Measurements from ENCODE around the gene ACTN4.
"Not testable (repeated sequence)": the region's sequence is repeated elsewhere in the genome, so short reads cannot be mapped to it uniquely, and the experiment has no call there.

ACTN4 gene

DNA sequence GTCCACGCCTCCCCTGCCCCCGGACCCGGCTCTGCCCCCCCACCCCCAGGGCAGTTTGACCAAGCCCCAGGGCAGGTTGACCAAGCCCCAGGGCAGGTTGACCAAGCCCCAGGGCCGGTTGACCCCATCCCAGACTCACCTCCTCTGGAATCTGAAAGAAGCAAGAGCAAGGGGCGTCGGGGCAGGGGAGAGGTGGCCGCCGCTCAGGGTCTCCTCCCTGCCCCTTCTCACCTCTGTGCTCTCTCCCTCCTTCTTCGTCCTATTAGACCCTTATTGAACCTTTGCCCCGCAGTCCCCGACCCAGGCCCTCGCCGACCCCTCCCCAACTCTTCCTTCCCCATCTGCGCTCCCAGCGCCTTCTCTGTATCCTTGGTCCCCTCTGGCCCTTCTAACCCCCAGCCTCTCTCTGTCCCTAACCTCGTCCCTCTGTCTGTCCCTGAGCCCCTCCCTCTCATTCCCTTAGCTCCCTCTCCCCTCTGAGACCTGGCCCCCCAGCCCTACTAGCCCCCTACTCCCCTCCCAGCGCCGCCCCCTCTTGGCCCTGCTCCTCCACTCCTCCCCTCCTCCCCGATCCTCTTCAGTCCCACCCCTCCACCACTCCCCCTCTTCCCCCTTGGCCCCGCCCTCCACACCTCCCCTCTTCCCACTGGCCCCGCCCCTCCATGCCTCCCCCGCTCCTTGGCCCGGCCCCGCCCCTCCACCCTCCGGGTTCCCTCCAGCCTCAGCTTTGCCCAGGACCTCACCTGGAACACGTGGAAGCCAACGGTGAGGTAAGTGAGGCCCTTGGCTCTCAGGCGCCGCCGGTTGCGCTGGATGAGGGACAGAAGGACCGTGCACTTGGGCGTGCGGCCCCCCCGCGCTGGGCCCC, 89.2 kb downstream of the ACTN4 start:
- DNase-seq (ENCODE audit: low read depth in 3 of 3): peak; percentile 44 to 65 (median 55)

DNA sequence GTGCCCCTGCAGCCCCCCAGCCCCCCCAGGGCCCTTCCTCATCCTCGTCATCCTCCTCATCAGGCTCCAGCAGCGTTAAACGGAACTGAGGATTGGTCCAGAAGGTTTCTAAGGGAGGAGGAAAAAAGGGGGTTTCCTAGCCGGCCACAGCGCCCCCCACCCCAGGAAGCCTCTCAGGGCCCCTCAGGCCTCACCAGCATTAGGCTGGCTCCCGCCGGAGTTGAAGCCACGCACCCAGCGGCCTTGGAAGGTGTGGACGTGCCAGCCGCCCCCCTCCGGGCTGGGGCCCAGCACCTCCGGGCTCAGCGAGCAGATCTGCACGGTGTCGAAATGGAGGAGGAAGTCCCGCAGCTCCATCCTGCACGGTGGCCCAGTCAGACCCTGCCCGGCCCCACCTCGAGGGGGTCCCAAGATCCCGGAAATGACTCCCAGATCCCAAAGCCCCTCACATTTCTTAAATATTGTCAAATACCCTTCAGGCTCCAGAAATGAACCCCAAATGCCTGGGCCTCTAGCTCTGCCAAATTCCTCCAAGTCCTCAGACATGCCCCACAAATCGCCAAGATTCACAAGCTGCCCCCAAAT, 89.9 kb downstream of the ACTN4 start:
- no peak for DNase-seq (ENCODE audit: low read depth in 3 of 3)

DNA sequence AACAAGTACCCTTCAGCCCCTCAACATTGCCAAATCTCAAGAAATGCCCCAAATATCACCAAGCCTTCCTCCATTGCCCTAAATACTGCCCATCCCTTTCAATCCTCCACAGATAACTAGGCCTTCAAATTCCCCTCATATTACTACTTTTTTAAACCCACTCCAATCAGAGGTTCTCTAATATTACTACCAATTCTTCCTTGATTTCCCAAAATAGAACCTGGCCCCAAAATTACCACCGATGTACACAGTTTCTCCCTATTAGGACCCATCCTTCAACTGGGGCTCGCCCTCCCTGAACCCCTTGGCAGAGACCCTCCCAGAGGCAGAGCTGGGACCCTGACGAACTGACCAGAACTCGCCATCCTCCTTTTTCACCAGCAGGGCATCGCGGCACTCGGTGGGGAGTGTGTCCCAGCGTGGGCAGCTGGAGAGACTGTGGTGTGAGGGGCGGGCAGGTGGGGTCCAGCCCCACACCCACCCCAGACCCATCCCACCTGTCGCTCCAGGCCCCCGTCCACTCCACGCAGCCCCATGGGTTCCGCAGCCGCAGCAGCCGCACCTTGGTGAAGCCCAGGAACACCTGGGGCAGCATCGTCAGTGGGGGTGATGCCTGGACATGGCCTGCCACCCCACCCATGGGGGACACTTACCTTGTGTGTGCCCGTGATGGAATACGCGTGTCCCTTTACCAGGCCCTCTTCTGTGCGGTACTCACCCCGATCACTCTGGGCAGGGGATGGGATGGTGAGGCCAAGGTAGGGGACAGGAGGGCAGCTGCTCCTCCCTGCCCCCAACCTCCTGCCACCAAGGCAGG, 90.7 kb downstream of the ACTN4 start:
- no peak for DNase-seq (ENCODE audit: low read depth in 3 of 3)

DNA sequence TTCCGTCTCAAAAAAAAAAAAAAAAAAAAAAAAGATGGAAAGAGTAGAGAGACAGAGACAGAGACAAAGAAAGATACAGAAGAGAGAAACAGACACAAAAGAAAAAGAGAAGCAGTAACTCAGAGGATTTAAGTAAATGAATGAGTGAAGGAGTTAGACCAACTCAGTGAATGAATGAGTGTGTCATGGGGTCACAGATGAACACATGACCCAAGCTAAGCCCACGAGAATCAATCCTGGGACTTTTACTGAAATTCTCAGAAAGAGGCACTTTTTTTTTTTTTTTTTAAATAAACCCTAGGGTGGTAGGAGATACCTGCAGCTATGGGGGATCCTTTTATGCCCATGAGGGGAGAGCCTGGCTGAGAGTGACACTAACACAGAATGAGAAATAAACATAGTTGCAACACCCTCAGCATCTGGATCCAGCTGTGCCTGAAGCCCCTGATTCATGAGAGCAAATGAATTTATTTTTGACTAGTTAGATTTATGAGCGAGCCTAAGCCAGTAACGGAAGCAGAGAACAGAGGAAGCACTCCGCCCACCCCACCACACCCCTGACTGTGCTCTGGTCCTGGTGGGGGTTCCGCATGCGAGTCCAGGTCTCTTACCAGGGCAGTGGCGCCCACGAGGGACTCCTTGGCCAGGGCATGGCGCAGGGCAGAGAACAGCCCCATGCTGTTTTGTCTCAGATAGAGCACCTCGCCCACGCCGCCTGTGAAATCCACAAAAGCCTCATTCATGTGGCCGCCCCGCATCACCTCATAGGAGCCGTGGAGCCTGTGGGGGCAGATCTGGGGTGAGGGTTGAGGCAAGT, 92.2 kb downstream of the ACTN4 start:
- DNase-seq (ENCODE audit: low read depth in 3 of 3): no peak

DNA sequence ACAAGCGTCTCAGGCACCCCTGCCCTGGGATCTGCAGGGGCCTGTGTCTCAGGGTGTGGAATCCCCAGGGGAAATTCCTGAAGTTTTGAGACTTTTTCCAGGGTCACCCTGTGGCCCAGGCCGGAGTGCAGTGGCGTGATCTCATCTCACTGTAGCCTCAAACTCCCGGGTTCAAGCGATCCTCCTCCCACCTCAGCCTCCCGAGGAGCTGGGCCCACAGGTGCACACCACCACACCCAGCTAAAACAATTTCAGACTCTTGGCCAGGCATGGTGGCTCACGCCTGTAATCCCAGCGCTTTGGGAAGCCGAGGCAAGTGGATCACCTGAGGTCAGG, 92.8 kb downstream of the ACTN4 start:
- DNase-seq (ENCODE audit: low read depth in 3 of 3): no peak

DNA sequence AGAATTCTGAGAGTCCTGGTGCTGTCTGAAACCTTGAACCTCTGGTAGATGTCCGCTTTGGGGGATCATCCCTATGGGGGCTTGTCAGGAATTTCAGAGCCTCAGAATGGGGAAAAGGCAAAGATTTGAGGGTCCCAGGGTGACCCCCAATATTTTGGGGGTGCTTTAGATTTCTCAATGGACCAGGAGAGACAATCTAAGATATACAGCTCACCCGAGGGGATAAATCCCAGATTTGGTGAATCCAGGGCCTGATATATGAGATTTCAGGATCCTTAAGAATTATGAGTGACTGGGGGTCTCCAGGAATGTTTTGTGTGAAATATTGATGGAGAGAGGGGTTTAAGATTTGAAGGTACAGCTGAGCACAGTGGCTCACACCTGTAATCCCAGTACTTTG, 93.5 kb downstream of the ACTN4 start:
- no peak for DNase-seq (ENCODE audit: low read depth in 3 of 3)

DNA sequence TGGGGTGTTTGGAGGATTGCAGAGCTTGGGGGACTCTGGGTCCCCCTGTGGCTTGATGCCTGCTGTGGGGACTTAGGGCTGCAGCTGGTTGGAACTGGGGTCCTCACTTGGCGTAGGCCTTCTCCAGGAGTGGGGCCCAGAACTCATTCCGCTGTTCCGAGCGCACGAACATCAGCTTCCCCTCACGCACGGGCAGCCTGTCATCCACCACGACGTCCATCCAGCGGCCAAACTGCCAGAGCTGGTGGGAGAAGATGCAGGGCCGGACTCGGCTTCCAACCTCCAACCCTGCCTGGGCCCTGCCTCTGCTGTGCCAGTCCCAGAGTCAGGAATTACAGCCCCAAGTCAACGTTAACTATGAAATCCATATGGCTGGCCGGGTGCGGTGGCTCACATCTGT, 94.2 kb downstream of the ACTN4 start:
- no peak for DNase-seq (ENCODE audit: low read depth in 3 of 3)

DNA sequence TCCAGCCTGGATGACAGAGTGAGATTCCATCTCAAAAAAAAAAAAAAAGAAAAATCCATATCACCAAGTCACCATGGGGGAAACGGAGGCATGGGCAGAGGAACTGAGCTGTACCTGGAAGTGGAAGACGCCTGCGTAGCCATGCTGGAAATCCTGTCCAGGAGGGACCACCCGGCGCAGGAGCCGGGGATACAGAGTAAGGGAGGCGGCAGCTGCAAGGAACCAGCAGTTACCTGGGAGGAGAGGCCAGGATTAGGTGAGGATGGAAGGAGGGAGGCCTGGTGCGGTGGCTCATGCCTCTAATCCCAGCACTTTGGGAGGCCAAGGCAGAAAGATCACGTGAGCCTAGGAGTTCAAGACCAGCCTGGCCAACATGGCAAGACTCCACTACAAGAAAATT, 94.8 kb downstream of the ACTN4 start:
- no peak for DNase-seq (ENCODE audit: low read depth in 3 of 3)

DNA sequence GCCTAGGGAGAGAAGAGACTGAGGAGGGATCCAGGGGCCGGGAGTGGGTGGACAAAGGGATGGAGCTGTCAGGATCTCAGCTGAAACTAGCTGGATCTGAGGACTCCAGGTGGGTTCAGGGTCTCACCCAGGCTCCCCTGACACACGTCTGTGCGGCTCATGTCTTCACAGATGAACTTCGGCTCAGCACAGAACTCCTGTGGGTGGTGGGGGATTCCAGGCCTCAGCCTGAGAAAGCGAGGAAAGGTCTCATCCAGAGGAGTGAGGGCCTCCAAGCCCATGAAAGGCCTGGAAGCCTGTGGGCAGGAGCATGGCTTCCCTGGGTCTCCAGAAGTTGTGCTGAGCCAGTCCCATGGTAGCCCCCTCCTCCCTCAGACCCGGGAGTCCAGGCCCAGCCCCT, 95.5 kb downstream of the ACTN4 start:
- DNase-seq (ENCODE audit: low read depth in 3 of 3): no peak

DNA sequence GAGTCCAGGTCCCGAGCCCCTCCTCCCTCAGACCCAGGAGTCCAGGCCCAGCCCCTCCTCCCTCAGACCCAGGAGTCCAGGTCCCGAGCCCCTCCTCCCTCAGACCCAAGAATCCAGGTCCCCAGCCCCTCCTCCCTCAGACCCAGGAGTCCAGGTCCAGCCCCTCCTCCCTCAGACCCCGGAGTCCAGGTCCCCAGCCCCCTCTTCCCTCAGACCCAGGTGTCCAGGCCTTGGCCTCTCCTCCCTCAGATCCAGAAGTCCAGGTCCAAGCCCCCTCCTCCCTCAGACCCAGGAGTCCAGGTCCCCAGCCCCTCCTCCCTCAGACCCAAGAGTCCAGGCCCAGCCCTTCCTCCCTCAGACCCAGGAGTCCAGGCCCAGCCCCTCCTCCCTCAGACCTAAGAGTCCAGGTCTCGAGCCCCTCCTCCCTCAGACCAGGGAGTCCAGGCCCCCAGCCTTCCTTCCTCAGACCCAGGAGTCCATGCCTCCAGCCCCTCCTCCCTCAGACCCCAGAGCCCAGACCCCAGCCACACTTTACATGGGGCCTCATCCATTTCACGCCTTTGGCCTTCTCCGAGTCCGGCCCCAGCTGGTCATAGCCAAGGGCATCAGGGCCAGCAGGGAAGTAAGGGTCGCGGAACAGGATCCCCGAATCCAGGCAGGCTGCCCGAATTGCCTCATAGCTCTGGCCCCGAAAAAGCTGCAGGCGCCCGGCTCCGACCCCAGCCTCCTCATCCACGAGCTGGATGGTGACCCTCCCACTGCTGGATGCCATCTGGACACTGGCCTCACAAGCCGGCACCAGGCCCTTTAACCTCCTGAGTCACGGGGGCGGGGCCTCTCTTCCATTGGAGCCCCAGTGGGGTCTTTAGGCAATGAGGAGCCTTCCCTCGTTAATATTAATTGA, 96.2 kb downstream of the ACTN4 start:
- DNase-seq (ENCODE audit: low read depth in 3 of 3): no peak

DNA sequence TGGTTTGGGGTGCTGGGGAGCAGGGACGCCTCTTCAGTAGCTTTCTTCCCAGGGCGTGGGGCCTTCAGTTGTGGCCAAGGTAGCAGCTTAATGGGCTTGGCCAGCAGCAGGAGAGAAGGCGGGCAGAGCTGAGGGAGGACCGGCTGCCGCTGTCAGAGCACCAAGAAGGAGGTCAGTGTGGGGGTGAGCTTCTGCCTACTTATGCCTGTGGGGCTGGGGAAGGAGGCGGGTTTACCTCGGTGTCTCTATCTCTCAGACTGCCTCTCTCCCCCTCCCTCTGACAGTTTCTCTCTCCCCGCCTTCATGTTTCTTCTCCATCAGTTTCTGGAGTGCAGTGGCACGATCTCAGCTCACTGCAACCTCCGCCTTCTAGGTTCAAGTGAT, 96.8 kb downstream of the ACTN4 start, which contains the start of gene CAPN12:
Gene CAPN12, minus strand, starts transcription at position 177 of the 384 bp plus-strand sequence. CDS start 309 bp downstream, outside the sequence.
- no peak for DNase-seq (ENCODE audit: low read depth in 3 of 3)

DNA sequence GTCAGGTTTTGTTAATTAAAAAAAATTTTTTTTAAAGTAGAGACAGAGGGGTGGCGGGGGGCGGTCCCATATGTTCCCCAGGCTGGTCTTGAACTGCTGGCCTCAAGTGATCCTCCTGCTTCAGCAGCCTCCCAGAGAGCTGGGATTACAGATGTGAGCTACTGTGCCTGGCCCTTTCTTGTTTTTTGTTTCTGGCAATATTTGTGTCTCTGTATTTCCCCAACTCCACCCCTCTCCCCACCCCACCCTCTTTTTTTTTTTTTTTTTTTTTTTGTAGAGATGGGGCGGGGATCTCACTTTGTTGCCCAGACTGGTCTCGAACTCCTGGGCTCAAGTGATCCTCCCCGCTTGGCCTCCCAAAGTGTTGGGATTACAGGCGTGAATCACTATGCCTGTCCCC, 97.4 kb downstream of the ACTN4 start:
- no peak for DNase-seq (ENCODE audit: low read depth in 3 of 3)

DNA sequence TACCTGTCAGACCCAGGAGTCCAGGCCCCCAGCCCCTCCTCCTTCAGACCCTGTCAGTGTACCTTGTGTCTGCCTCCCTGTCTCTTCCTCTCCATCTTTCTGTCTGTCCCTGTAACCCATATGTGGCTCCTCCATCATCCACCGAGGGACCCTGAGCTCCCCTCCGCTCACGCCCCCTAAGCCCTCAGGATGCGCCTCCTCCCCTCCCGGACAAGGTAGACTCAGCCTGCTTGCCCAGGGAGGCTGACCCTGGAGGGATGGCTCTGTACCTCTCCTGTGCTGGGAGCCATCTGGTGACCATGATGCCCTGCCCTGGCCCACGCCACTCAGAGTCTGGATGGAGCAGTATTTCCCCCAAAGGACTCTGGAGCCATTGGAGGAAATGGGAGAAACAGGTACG, 97.9 kb downstream of the ACTN4 start:
- no peak for DNase-seq (ENCODE audit: low read depth in 3 of 3)

DNA sequence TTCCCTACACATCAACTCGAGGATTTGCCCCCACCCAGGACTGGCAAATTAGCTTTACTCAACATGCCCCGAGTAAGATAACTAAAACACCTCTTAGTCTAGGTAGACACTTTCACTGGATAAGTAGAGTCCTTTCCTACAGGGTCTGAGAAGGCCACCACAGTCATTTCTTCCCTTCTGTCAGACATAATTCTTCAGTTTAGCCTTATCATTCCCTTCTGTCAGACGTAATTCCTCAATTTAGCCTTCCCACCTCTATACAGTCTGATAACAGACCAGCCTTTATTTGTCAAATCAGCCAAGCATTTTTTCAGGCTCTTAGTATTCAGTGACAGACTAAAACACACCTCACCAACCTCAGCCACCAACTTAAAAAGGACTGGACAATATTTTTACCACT, 106.3 kb downstream of the ACTN4 start:
- not testable (repeated sequence) for DNase-seq (ENCODE audit: low read depth in 3 of 3)

DNA sequence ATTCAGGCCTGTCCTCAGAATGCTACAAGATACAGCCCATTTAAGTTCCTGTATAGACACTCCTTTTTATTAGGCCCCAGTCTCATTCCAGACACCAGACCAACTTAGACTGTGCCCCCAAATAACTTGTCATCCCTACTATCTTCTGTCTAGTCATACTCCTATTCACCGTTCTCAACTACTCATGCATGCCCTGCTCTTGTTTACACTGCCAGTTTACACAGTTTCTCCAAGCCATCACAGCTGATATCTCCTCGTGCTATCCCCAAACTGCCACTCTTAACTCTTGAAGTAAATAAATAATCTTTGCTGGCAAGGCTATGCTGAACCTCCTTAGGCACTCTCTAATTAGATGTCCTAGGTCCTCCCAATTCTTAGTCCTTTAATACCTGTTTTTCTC, 106.7 kb downstream of the ACTN4 start:
- DNase-seq (ENCODE audit: low read depth in 3 of 3): not testable (repeated sequence)

DNA sequence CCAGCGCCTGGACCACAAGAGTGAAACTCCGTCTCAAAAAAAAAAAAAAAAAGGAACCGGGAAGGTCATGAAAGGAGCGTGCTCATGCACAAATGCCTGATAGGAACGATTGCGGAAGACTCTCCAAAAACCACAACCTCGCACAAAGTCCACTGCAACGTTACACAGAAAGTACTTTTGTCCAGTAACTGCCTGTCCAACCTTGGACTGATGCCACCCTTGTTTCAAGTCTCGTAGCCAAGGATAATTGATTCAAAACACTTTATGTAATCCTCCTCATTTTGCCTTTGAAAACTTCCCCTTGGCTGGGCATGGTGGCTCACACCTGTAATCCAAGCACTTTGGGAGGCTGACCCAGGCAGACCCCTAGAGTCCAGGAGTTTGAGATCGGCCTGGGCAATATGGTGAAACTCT, 112.1 kb downstream of the ACTN4 start:
- no peak for DNase-seq (ENCODE audit: low read depth in 3 of 3)

DNA sequence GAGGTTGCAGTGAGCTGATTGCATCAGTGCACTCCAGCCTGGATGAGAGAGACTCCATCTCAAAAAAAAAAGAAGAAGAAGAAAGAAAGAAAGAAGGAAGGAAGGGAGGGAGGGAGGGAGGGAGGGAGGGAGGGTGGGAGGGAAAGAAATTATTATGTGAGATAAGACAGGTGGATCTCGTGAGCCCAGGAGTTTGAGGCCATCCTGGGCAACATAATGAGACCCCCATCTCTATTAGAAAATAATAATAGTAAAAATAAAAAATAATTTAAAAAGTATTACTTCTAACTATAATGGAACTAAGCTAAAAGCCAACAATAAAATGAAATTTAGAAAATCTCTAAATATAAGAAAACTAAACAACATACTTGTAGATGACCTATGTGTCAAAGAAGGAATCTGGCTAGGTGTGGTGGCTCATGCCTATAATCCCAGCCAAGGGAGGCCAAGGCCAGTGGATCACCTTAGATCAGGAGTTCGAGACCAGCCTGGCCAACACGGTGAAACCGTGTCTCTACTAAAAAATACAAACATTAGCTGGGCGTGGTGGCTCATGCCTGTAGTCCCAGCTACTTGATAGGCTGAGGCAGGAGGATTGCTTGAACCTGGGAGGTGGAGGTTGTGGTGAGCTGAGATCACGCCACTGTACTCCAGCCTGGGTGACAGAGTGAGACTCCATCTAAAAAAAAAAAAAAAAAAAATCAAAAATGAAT, 113.5 kb downstream of the ACTN4 start:
- not testable (repeated sequence) for DNase-seq (ENCODE audit: low read depth in 3 of 3)

DNA sequence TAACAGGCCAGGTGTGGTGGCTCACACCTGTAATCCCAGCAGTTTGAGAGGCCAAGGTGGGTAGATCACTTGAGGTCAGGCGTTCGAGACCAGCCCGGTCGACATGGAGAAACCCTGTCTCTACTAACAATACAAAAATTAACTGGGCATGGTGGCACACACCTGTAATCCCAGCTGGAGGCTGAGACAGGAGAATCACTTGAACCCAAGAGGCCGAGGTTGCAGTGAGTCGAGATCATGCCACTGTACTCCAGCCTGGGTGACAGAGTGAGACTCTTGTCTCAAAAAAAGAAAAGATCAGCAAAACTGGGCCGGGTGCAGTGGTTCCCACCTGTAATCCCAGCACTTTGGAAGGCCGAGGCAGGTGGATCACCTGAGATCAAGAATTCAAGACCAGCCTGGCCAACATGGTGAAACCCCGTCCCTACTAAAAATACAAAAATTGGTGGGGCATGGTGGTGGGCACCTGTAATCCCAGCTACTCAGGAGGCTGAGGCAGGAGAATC, 114.5 kb downstream of the ACTN4 start:
- not testable (repeated sequence) for DNase-seq (ENCODE audit: low read depth in 3 of 3)

DNA sequence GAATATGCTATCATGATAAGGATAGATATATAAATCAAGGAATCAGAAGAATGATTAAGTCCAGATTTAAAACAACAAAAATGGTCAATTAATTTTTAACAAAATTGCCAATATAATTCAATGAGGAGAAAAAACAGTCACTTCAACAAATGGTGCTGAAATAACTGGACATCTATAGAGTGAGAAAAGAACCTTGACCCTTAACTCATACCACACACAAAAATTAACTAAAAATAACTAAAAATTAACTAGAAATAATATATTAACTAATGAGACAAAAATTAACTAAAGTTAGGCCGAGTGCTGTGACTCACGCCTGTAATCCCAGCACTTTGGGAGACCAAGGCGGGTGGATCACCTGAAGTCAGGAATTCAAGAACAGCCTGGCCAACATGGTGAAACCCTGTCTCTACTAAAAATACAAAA, 116.4 kb downstream of the ACTN4 start:
- DNase-seq (ENCODE audit: low read depth in 3 of 3): no peak

DNA sequence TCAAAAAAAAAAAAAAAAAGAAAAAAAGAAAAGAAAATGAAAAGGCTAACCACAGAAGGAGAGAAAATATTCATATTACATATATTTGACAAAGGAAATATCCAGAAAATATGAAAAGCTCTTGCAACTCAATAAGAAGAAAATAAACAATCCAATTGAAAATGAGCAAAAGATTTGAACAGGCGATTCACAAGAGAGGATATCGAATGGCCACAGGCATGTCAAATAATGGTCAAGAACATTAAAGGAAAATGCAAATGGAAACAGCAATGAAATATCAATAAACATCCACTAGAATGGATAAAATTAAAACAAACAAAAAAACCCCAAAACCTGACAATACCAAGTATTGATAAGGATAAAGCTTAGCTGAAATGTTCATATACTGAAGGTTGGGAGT, 117.8 kb downstream of the ACTN4 start:
- no peak for DNase-seq (ENCODE audit: low read depth in 3 of 3)
